Hepatocyte (in vitro differentiated cells): ENCODE results near the gene SLC16A8. TPM values are rescaled to one million over a fixed set of nuclear protein-coding genes. Genes with fewer than 3 reads are reported as not detected.

Experiments
- DNase-seq: peaks from one replicate; pipeline ENCODE4 v3.0.0-alpha.2; 2016; ENCODE audit warnings: low spot score
- H2AFZ ChIP-seq: fragments of 200-600 bp; sonication (generic); 2 replicates; pipeline ENCODE4 v1.6.0; 2016; ENCODE audit warnings: antibody characterized with exemption, mild to moderate bottlenecking
- H3K27ac ChIP-seq: fragments of 200-600 bp; sonication (generic); 2 replicates; pipeline ENCODE4 v1.5.1; 2016; ENCODE audit warnings: mild to moderate bottlenecking
- H3K27me3 ChIP-seq: fragments of 200-600 bp; sonication (generic); 2 replicates; pipeline ENCODE4 v1.6.1; 2016
- H3K36me3 ChIP-seq: fragments of 200-600 bp; sonication (generic); replicated peaks from 2 replicates; pipeline ENCODE4 v1.5.1; 2016; ENCODE audit warnings: low read depth; ENCODE audit not compliant: insufficient read depth
- H3K4me1 ChIP-seq: fragments of 200-600 bp; sonication (generic); 2 replicates; pipeline ENCODE4 v1.5.1; 2016; ENCODE audit warnings: mild to moderate bottlenecking, moderate library complexity; ENCODE audit not compliant: insufficient read depth
- H3K4me2 ChIP-seq: fragments of 200-600 bp; sonication (generic); 2 replicates; pipeline ENCODE4 v1.6.0; 2016
- H3K4me3 ChIP-seq: fragments of 200-600 bp; sonication (generic); 2 replicates; pipeline ENCODE4 v1.5.1; 2016; ENCODE audit warnings: mild to moderate bottlenecking
- H3K79me2 ChIP-seq: fragments of 200-600 bp; sonication (generic); 2 replicates; pipeline ENCODE4 v1.6.0; 2017; ENCODE audit warnings: mild to moderate bottlenecking
- H3K9me2 ChIP-seq: fragments of 200-600 bp; sonication (generic); replicated peaks from 2 replicates; pipeline ENCODE4 v1.6.0; 2017; ENCODE audit warnings: mild to moderate bottlenecking; ENCODE audit not compliant: insufficient read depth
- H3K9me3 ChIP-seq: fragments of 200-600 bp; sonication (generic); 2 replicates; pipeline ENCODE4 v1.5.1; 2016; ENCODE audit warnings: low read depth, mild to moderate bottlenecking
- H4K20me1 ChIP-seq: fragments of 200-600 bp; sonication (generic); 2 replicates; pipeline ENCODE4 v1.6.0; 2016; ENCODE audit warnings: mild to moderate bottlenecking; ENCODE audit not compliant: insufficient read depth, poor library complexity, severe bottlenecking
- CTCF ChIP-seq: fragments of 200-600 bp; sonication (generic); IDR thresholded peaks from 2 replicates; pipeline ENCODE4 v1.5.1; 2016; ENCODE audit warnings: antibody characterized with exemption, mild to moderate bottlenecking; ENCODE audit not compliant: poor library complexity
- EZH2 ChIP-seq: fragments of 200-600 bp; sonication (generic); IDR thresholded peaks from 2 replicates; pipeline ENCODE4 v1.6.1; 2016; ENCODE audit warnings: antibody characterized with exemption, mild to moderate bottlenecking, borderline replicate concordance
- EZH2phosphoT487 ChIP-seq: fragments of 200-600 bp; sonication (generic); IDR thresholded peaks from one replicate; pipeline ENCODE4 v1.6.1; 2018; ENCODE audit warnings: antibody characterized with exemption, mild to moderate bottlenecking, low read depth, moderate library complexity; ENCODE audit not compliant: unreplicated experiment, severe bottlenecking
- WGBS: methylation state at CpG from one replicate; pipeline ENCODE4 v1.1.6; 2016; ENCODE audit warnings: low lambda C conversion rate; ENCODE audit errors: missing lambda C conversion rate; 5-methylcytosine and 5-hydroxymethylcytosine counted together
- polyA plus RNA-seq: library from polyadenylated mRNA; unstranded; fragments of >200 nt; fragmentation: Nextera tagmentation; extraction: Ambion mirVana; gene quantifications from 2 replicates; pipeline ENCODE4 v1.2.1, GENCODE V29; 2016
- total RNA-seq: library from RNA; depleted of rRNA; stranded (reverse); fragments of >200 nt; gene quantifications from 2 replicates; pipeline ENCODE4 v1.2.3, GENCODE V29; 2014

SLC16A8 gene
- total and polyA plus RNA-seq, 2 experiments from 2014 or later = 0.63 TPM; not detected in 1

DNA sequence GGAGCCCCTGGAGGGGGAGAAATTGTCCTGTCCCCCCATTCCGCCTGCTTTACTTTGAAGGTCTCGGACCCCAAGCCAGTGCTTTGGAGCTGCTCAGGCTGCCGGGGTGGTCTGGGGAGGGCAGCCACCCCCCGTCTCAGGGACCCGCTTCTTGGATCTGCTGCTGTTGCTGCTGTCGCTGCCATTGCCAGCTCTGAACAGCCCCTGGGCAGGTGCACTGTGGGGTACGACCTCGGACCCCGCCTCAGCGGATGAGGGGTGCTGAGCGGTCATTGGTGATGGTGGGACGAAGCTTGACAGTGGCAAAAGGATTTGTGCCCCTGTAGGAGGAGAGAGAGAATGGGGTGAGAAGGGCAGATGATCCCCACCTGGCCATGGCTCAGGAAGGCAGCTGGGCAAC lies 1.1 kb upstream of the SLC16A8 start:
- TF ChIP-seq EZH2phosphoT487 (no peak), EZH2 (no peak), CTCF (no peak)
- peaks cover 14% of the 10 kb centered on the region for H3K27me3 ChIP-seq
- H3K9me2 ChIP-seq = no peaks in the 10 kb centered on the region
- peaks cover 11% of the 10 kb centered on the region for H3K4me1 ChIP-seq
- H3K9me3 ChIP-seq = no peaks in the 10 kb centered on the region
- H3K36me3 ChIP-seq = no peaks in the 10 kb centered on the region
- H3K4me3 ChIP-seq = no peak overlapping the region
- 98% methylated on average over 12 of the region's 12 CpGs for WGBS
- H2AFZ ChIP-seq = no peak overlapping the region
- no peak overlapping the region for H3K27ac ChIP-seq
- H4K20me1 ChIP-seq = no peaks in the 10 kb centered on the region
- no peaks in the 10 kb centered on the region for H3K79me2 ChIP-seq
- H3K4me2 ChIP-seq = no peak overlapping the region
- DNase-seq = no peak

GRCh38 chr22:38082986-38083710 lies 836 bp downstream of the SLC16A8 start:
- peaks cover 11% of the 10 kb centered on the region for H3K4me1 ChIP-seq
- no peak overlapping the region for H3K27ac ChIP-seq
- H3K9me3 ChIP-seq = no peaks in the 10 kb centered on the region
- no peaks in the 10 kb centered on the region for H3K79me2 ChIP-seq
- no peaks in the 10 kb centered on the region for H4K20me1 ChIP-seq
- no peak overlapping the region for H3K4me2 ChIP-seq
- 84% methylated on average over 24 of the region's 24 CpGs for WGBS
- H2AFZ ChIP-seq = no peak overlapping the region
- no peak overlapping the region for H3K4me3 ChIP-seq
- no peaks in the 10 kb centered on the region for H3K36me3 ChIP-seq
- H3K9me2 ChIP-seq = no peaks in the 10 kb centered on the region
- no peak for TF ChIP-seq EZH2
- no peak for TF ChIP-seq CTCF
- peaks cover 14% of the 10 kb centered on the region for H3K27me3 ChIP-seq
- DNase-seq = no peak

- Histone ChIP-seq H3K79me2 (no peaks in the 10 kb centered on the region), H3K36me3 (no peaks in the 10 kb centered on the region), H3K9me3 (no peaks in the 10 kb centered on the region), H3K9me2 (no peaks in the 10 kb centered on the region), H3K27me3 (peaks cover 14% of the 10 kb centered on the region), H3K4me3 (no peak overlapping the region), H3K4me2 (peak overlapping the region; percentile 86), H3K4me1 (peaks cover 11% of the 10 kb centered on the region), H3K27ac (no peak overlapping the region), H2AFZ (no peak overlapping the region), H4K20me1 (no peaks in the 10 kb centered on the region)
- no peak for TF ChIP-seq EZH2
- TF ChIP-seq CTCF = no peak
- no peak for TF ChIP-seq EZH2phosphoT487
- no peak for DNase-seq
- WGBS = 81% methylated on average over 39 of the region's 52 CpGs
These were observed 1.8 kb downstream of the SLC16A8 start for GRCh38 chr22:38081941-38082828.
